OCI-LY3 (cell line): ENCODE data around the gene PCDHGB5.

ENCODE experiments used
- H2AFZ ChIP-seq: fragments of 200-600, 300-600 bp; shearing (Covaris generic); 2 replicates; pipeline ENCODE4 v1.6.0; 2014; ENCODE audit warnings: antibody characterized with exemption, low read depth, low read length
- H3K27ac ChIP-seq: fragments of 200-600, 300-600 bp; sonication (generic); 2 replicates; pipeline ENCODE4 v1.5.1; 2014; ENCODE audit warnings: mild to moderate bottlenecking, low read length, moderate library complexity, mixed read lengths
- H3K27me3 ChIP-seq: fragments of 200-600, 300-600 bp; sonication (generic); 2 replicates; pipeline ENCODE4 v1.6.1; 2014; ENCODE audit warnings: low read depth, low read length, mixed read lengths
- H3K36me3 ChIP-seq: fragments of 200-600, 300-600 bp; sonication (generic); replicated peaks from 2 replicates; pipeline ENCODE3; 2014; ENCODE audit warnings: low read depth, low read length, mixed read lengths
- H3K4me1 ChIP-seq: fragments of 300-600, 200-600 bp; sonication (generic); 2 replicates; pipeline ENCODE4 v1.6.1; 2014; ENCODE audit warnings: low read length, mixed read lengths
- H3K4me2 ChIP-seq: fragments of 200-600, 300-600 bp; sonication (generic); 2 replicates; pipeline ENCODE4 v1.6.1; 2014; ENCODE audit warnings: low read length, mixed read lengths
- H3K4me3 ChIP-seq: fragments of 300-600, 200-600 bp; sonication (generic); 2 replicates; pipeline ENCODE4 v1.5.1; 2014; ENCODE audit warnings: antibody characterized with exemption, mild to moderate bottlenecking, low read length, moderate library complexity
- H3K79me2 ChIP-seq: fragments of 300-600, 200-600 bp; shearing (Covaris generic); 2 replicates; pipeline ENCODE4 v1.6.1; 2014; ENCODE audit warnings: mild to moderate bottlenecking, low read length, mixed read lengths
- H3K9ac ChIP-seq: fragments of 300-600, 200-600 bp; shearing (Covaris generic); 2 replicates; pipeline ENCODE4 v1.6.0; 2014; ENCODE audit warnings: mild to moderate bottlenecking, low read length, moderate library complexity
- H3K9me3 ChIP-seq: fragments of 200-600, 300-600 bp; shearing (Covaris generic); 2 replicates; pipeline ENCODE4 v1.6.1; 2014; ENCODE audit warnings: low read length, mixed read lengths; ENCODE audit not compliant: insufficient read depth
- H4K20me1 ChIP-seq: fragments of 200-600, 300-600 bp; sonication (generic); 2 replicates; pipeline ENCODE4 v1.6.1; 2016; ENCODE audit warnings: low read length, mixed read lengths; ENCODE audit not compliant: insufficient read depth
- EZH2phosphoT487 ChIP-seq: fragments of 200-600 bp; shearing (Covaris generic); IDR thresholded peaks from 2 replicates; pipeline ENCODE4 v1.6.1; 2018; ENCODE audit warnings: antibody characterized with exemption, mixed run types, low read depth
- TF ChIP-seq, protein P1 (sequence below): fragments of 200-600, 300-600 bp; sonication (generic); IDR thresholded peaks from 2 replicates; pipeline ENCODE4 v1.5.1; 2014; ENCODE audit warnings: antibody characterized with exemption, low read length, low read depth

The PCDHGB5 gene

GRCh38 chr5:141399555-141400258 is 2.0 kb downstream of the PCDHGB5 start:
- H3K9ac ChIP-seq, result no peak overlapping the region
- no peaks in the 10 kb centered on the region for H3K79me2 ChIP-seq
- TF ChIP-seq, protein P1, sequence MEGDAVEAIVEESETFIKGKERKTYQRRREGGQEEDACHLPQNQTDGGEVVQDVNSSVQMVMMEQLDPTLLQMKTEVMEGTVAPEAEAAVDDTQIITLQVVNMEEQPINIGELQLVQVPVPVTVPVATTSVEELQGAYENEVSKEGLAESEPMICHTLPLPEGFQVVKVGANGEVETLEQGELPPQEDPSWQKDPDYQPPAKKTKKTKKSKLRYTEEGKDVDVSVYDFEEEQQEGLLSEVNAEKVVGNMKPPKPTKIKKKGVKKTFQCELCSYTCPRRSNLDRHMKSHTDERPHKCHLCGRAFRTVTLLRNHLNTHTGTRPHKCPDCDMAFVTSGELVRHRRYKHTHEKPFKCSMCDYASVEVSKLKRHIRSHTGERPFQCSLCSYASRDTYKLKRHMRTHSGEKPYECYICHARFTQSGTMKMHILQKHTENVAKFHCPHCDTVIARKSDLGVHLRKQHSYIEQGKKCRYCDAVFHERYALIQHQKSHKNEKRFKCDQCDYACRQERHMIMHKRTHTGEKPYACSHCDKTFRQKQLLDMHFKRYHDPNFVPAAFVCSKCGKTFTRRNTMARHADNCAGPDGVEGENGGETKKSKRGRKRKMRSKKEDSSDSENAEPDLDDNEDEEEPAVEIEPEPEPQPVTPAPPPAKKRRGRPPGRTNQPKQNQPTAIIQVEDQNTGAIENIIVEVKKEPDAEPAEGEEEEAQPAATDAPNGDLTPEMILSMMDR, result no peak
- no peak for TF ChIP-seq EZH2phosphoT487
- H3K4me2 ChIP-seq, result no peak overlapping the region
- no peak overlapping the region for H3K27ac ChIP-seq
- no peaks in the 10 kb centered on the region for H3K4me1 ChIP-seq
- no peak overlapping the region for H2AFZ ChIP-seq
- no peaks in the 10 kb centered on the region for H3K9me3 ChIP-seq
- H3K27me3 ChIP-seq, result no peaks in the 10 kb centered on the region
- no peaks in the 10 kb centered on the region for H3K36me3 ChIP-seq
- H3K4me3 ChIP-seq, result no peak overlapping the region
- no peaks in the 10 kb centered on the region for H4K20me1 ChIP-seq

DNA sequence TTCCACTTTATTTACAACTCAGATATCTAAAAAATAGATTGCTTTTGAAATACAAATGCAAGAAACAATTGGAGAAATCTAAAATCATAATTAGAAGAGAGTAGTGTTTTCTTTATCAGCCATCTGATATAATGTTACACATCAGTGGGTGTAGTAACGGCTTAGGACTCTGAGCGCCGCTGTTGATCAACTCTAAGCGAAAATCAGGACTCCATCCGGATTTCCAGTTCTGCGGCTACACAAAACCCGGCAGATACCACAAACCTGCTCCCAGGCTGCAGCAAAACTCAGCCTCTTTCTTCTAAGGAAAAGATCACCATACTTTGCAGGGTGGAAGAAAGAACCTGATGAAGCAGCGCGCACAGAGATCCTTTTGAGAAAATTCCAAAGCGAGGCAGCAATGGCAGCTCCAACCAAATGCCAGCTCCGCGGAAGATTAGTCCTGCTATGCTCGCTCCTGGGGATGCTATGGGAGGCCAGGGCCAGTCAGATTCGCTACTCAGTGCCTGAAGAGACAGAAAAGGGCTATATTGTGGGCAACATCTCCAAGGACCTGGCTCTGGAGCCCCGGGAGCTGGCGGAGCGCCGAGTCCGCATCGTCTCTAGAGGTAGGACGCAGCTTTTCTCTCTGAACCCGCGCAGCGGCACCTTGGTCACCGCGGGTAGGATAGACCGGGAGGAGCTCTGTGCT is 5.0 kb downstream of the PCDHGB5 start, which contains the start of gene PCDHGA9:
Gene PCDHGA9 (plus strand): TSS at position 226 of the 691 bp plus-strand sequence. CDS start 175 bp downstream, at position 401.
- Histone ChIP-seq H3K79me2 (no peaks in the 10 kb centered on the region), H2AFZ (no peak within 1 kb of the TSS), H3K27ac (no peak within 1 kb of the TSS), H3K9ac (no peak within 1 kb of the TSS), H3K4me1 (no peaks in the 10 kb centered on the region), H3K4me2 (no peak within 1 kb of the TSS), H3K27me3 (no peaks in the 10 kb centered on the region), H3K4me3 (no peak within 1 kb of the TSS), H4K20me1 (no peaks in the 10 kb centered on the region), H3K9me3 (no peaks in the 10 kb centered on the region), H3K36me3 (no peaks in the 10 kb centered on the region)
- no peak for TF ChIP-seq EZH2phosphoT487
- TF ChIP-seq, protein P1, result no peak

DNA sequence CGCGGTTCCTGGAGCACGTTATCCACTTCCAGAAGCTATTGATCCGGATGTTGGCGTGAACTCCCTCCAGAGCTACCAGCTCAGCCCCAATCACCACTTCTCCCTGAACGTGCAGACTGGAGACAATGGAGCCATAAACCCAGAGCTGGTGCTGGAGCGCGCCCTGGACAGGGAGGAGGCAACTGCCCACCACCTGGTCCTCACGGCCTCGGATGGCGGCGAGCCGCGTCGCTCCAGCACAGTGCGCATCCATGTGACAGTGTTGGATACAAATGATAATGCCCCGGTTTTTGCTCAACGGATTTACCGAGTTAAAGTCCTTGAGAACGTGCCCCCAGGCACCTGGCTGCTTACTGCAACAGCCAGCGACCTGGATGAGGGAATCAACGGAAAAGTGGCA is 5.6 kb downstream of the PCDHGB5 start:
- Histone ChIP-seq H3K27ac (no peak overlapping the region), H3K4me3 (no peak overlapping the region), H3K79me2 (no peaks in the 10 kb centered on the region)

More for the DNA sequence above, 5.6 kb downstream of the PCDHGB5 start:
- no peak overlapping the region for H3K4me2 ChIP-seq
- no peak for TF ChIP-seq EZH2phosphoT487
- TF ChIP-seq, protein P1, result no peak
- H3K27me3 ChIP-seq, result no peaks in the 10 kb centered on the region
- H4K20me1 ChIP-seq, result no peaks in the 10 kb centered on the region
- H3K9ac ChIP-seq, result no peak overlapping the region
- H2AFZ ChIP-seq, result no peak overlapping the region
- H3K4me1 ChIP-seq, result no peaks in the 10 kb centered on the region
- no peaks in the 10 kb centered on the region for H3K9me3 ChIP-seq
- H3K36me3 ChIP-seq, result no peaks in the 10 kb centered on the region
